ENCODE results near the gene LTBP3. TPM values are rescaled to one million over a fixed set of nuclear protein-coding genes. Genes with fewer than 3 reads are reported as not detected.
A peak's percentile ranks its signal among the peaks of the same experiment; 100 is the strongest.

The LTBP3 gene
- total and polyA plus RNA-seq, 3 experiments from 2014 or later, result 17.9 to 35.4 (median 33.2) TPM

DNA sequence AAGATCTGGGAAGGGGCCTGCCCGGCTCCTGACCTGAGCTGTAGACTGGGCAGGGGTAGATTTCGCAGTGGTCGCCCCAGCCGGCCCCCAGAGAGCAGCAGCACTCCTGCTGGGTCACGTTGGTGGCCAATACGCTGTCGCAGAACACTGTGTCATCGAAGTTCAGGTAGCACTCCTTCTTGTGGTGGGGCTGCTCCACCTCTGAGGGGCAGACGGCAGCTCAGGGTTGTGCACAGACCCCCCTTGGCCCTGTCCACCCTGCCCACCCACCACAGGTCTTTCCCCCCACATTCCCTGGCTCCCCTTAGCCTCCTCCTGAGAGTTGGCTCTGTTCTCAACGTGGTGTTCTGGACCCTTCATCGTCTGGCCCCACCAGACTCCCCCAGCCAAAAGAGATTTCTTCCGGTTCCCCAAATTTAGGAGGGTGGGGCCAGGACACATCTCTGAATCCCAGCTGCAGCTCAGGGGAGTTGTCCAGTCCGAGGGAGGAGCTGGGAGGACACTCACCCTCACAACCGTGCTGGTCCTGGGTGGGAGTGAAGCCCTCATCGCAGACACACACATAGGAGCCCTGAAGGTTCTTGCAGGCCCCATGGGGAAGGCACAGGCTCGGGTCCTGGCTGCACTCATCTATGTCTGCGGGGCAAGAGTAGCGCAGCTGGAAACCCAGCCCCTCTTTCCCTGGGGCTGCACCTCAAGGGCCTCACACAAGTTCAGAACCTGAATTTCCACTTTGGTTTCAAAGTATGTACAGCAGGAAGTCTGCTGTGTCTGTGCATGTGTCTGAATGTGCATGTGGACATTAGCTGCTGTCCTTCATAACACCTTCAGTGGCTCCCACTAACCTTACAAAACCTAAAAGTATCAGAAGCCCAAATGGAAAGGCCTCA is 16.8 kb downstream of the LTBP3 start:
- Mint-ChIP-seq H3K4me3 (peak overlapping the region; percentile 82 to 94 (median 87)), H3K27me3 (no peaks in the 10 kb centered on the region), H3K9me3 (no peaks in the 10 kb centered on the region), H3K4me1 (peaks cover 20 to 28% (median 22%) of the 10 kb centered on the region in 3 donors), H3K36me3 (peaks cover 0 to 18% (median 0%) of the 10 kb centered on the region in 3 donors), H3K27ac (peak overlapping the region; percentile 70 to 93 (median 84))
- DNase-seq, result no peak
- peaks cover 20% of the 10 kb centered on the region for H3K4me1 ChIP-seq (ENCODE audit: insufficient read depth, low read length)
- POLR2A ChIA-PET, result interaction anchor here (0.6 to 2.9 kb wide), 19 partner anchors 10 to 510 kb away, joined by 3 to 34 read pairs (median 4); partner anchors contain the start of genes EHBP1L1, FAM89B, PCNX3 and RELA
- H3K27ac ChIP-seq (ENCODE audit: low read depth, low read length), result peak overlapping the region; percentile 44
- H3K9me3 ChIP-seq (ENCODE audit: low read length), result no peaks in the 10 kb centered on the region
- H3K27me3 ChIP-seq (ENCODE audit: insufficient read depth, low read length, poor library complexity, severe bottlenecking), result no peaks in the 10 kb centered on the region
- CTCF ChIA-PET, result interaction anchor here (0.7 to 12.4 kb wide), 26 partner anchors 8 to 174 kb away, joined by 3 to 258 read pairs (median 6); partner anchors contain the start of genes EHBP1L1, FAM89B, KCNK7 and LTBP3
- H3K36me3 ChIP-seq (ENCODE audit: insufficient read depth, low read length), result no peaks in the 10 kb centered on the region
- H3K4me3 ChIP-seq (ENCODE audit: low read length), result peak overlapping the region; percentile 74

- CTCF ChIA-PET, result interaction anchor here (0.6 to 12.4 kb wide), 30 partner anchors 8 to 230 kb away, joined by 3 to 258 read pairs (median 5); partner anchors contain the start of genes EHBP1L1, FAM89B, KCNK7 and LTBP3
- Histone ChIP-seq H3K36me3 (ENCODE audit: insufficient read depth, low read length) (no peaks in the 10 kb centered on the region), H3K4me1 (ENCODE audit: insufficient read depth, low read length) (peaks cover 11% of the 10 kb centered on the region), H3K4me3 (ENCODE audit: low read length) (peak overlapping the region; percentile 74), H3K9me3 (ENCODE audit: low read length) (no peaks in the 10 kb centered on the region), H3K27me3 (ENCODE audit: insufficient read depth, low read length, poor library complexity, severe bottlenecking) (no peaks in the 10 kb centered on the region), H3K27ac (ENCODE audit: low read depth, low read length) (peak overlapping the region; percentile 44)
- Mint-ChIP-seq H3K4me1 (peaks cover 13 to 20% (median 14%) of the 10 kb centered on the region in 3 donors), H3K27ac (peak overlapping the region; percentile 78 to 93 (median 84)), H3K9me3 (no peaks in the 10 kb centered on the region), H3K27me3 (no peaks in the 10 kb centered on the region), H3K4me3 (peak overlapping the region; percentile 82 to 94 (median 87)), H3K36me3 (peaks cover 0 to 26% (median 0%) of the 10 kb centered on the region in 3 donors)
- POLR2A ChIA-PET, result interaction anchor here (0.6 to 2.9 kb wide), 21 partner anchors 11 to 511 kb away, joined by 3 to 34 read pairs (median 4); partner anchors contain the start of genes EHBP1L1, FAM89B, PCNX3 and RELA
- DNase-seq, result peak; percentile 83 to 92 (median 89)
These were observed 17.7 kb downstream of the LTBP3 start for GRCh38 chr11:65540290-65541092.

DNA sequence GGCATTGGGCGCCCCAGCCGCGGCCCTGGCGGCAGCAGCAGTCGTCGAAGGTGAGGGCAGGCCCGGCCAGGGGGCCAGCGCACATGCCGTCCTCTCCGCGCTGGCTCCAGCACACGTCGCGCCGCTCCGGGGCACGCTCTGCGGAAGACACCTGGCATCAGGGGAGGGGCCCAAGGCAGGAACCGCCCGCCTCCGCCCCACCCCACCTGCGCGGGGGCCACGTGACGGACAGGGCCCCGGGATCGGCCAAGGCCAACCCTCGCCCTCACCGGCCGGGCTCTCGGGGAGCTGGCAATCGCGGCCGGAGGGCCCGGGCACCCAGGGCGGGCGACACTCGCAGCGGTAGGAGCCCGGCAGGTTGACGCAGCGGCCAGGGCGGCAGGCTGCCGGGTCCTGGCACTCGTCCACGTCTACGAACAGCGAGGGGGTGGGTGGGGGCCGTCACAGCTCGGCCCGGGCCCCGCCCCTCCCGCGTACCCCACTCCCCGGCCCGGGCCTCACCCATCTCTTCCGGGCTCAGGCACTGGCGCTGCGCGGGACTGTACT is 18.3 kb downstream of the LTBP3 start:
- ChIA-PET CTCF (interaction anchor here (0.6 to 12.4 kb wide), 23 partner anchors 8 to 231 kb away, joined by 3 to 258 read pairs (median 7); partner anchors contain the start of genes EHBP1L1, FAM89B, KCNK7 and LTBP3), POLR2A (interaction anchor here (0.8 to 2.9 kb wide), 14 partner anchors 12 to 512 kb away, joined by 3 to 34 read pairs (median 4); partner anchors contain the start of genes EHBP1L1, FAM89B, PCNX3 and RELA)
- Histone ChIP-seq H3K27ac (ENCODE audit: low read depth, low read length) (peak overlapping the region; percentile 24), H3K4me1 (ENCODE audit: insufficient read depth, low read length) (peaks cover 10% of the 10 kb centered on the region), H3K27me3 (ENCODE audit: insufficient read depth, low read length, poor library complexity, severe bottlenecking) (no peaks in the 10 kb centered on the region), H3K36me3 (ENCODE audit: insufficient read depth, low read length) (no peaks in the 10 kb centered on the region), H3K4me3 (ENCODE audit: low read length) (peak overlapping the region; percentile 74), H3K9me3 (ENCODE audit: low read length) (no peaks in the 10 kb centered on the region)
- no peaks in the 10 kb centered on the region for H3K9me3 Mint-ChIP-seq
- H3K27me3 Mint-ChIP-seq, result no peaks in the 10 kb centered on the region
- peaks cover 11 to 16% (median 12%) of the 10 kb centered on the region in 3 donors for H3K4me1 Mint-ChIP-seq
- peak overlapping the region; percentile 82 to 94 (median 87) for H3K4me3 Mint-ChIP-seq
- peak overlapping the region in 5 of 8 donors; percentile 63 to 93 (median 81) for H3K27ac Mint-ChIP-seq
- no peak for DNase-seq
- peaks cover 0 to 30% (median under 1%) of the 10 kb centered on the region in 3 donors for H3K36me3 Mint-ChIP-seq

DNA sequence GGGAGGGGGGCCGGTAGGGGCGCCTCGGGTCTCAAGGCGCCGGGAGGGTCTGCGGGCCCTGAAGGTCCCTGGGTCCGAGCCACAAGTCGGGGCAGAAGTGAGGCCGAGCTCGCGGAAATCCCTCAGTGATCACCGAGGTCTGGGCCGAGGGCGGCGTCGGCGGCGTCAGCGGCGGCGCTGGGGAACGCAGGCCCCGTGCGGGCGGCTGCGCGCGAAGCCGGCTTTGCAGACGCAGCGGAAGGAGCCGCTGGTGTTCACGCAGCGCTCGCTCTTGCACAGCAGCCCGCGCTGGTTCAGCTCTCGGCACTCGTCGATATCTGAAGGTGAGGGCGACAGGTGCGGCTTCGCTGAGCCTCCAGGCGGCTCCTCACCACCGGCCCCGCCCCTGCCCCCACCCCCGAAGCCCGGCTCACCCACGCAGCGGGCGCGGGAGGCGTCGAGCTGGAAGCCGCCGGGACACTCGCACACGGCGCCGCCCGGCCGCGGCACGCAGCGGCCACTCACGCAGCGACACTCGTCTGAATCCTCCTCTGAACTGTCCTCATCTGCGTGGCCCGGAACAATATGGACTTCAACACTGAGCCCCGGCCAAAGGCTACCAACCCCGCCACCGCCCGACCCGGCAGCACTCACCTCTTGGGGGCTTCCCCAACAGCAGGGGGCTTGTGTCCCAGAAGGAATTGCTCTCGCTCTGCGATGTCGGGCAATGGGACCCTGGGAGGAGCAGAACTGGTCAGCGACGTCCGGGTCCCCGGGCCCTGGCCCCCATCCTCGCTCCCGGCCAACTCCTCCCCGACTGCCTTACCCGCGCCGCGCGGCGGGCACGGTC is 19.0 kb downstream of the LTBP3 start:
- POLR2A ChIA-PET, result interaction anchor here (0.9 to 2.9 kb wide), 7 partner anchors 13 to 183 kb away, joined by 3 to 34 read pairs (median 5); partner anchors contain the start of genes EHBP1L1, FAM89B and ZNRD2
- Mint-ChIP-seq H3K27ac (peak overlapping the region in 2 of 8 donors; percentile 39 to 61), H3K4me3 (no peak overlapping the region), H3K9me3 (no peaks in the 10 kb centered on the region), H3K27me3 (no peaks in the 10 kb centered on the region), H3K36me3 (peaks cover 0 to 37% (median 4%) of the 10 kb centered on the region in 3 donors), H3K4me1 (peaks cover 9 to 12% (median 12%) of the 10 kb centered on the region in 3 donors)
- DNase-seq, result no peak
- no peak overlapping the region for H3K27ac ChIP-seq (ENCODE audit: low read depth, low read length)
- CTCF ChIA-PET, result interaction anchor here (0.7 to 12.4 kb wide), 16 partner anchors 8 to 75 kb away, joined by 3 to 258 read pairs (median 20); partner anchors contain the start of genes EHBP1L1, FAM89B, KCNK7 and LTBP3
- no peaks in the 10 kb centered on the region for H3K9me3 ChIP-seq (ENCODE audit: low read length)
- peaks cover 10% of the 10 kb centered on the region for H3K4me1 ChIP-seq (ENCODE audit: insufficient read depth, low read length)
- no peaks in the 10 kb centered on the region for H3K36me3 ChIP-seq (ENCODE audit: insufficient read depth, low read length)
- H3K4me3 ChIP-seq (ENCODE audit: low read length), result no peak overlapping the region
- H3K27me3 ChIP-seq (ENCODE audit: insufficient read depth, low read length, poor library complexity, severe bottlenecking), result no peaks in the 10 kb centered on the region

DNA sequence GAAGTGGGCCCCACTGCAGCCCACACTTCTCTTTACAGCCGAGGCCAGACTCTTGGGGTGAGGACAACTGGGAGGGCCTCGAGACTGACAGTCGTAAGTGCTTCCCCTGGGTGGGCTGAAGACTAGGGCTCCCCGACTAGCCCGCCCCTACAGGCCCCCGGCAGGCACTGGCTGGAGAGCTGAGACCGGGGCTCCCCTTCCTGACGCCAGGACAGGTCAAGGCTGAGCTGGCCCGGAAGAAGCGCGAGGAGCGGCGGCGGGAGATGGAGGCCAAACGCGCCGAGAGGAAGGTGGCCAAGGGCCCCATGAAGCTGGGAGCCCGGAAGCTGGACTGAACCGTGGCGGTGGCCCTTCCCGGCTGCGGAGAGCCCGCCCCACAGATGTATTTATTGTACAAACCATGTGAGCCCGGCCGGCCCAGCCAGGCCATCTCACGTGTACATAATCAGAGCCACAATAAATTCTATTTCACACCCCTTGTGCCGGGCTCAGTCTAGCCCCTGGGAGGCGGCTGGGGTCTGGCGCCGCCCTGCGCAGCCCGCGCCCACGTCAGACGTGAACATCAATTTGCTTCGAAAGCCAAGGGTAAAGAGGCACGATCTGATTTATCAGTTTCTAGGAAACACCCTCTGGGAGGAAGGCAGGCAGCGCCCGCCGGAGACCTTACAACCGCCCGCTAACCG is 19.8 kb downstream of the LTBP3 start:
- H3K36me3 Mint-ChIP-seq, result peaks cover 0 to 37% (median 4%) of the 10 kb centered on the region in 3 donors
- H3K4me1 Mint-ChIP-seq, result peaks cover 8 to 12% (median 12%) of the 10 kb centered on the region in 3 donors
- H3K4me1 ChIP-seq (ENCODE audit: insufficient read depth, low read length), result peaks cover 10% of the 10 kb centered on the region
- H3K36me3 ChIP-seq (ENCODE audit: insufficient read depth, low read length), result no peaks in the 10 kb centered on the region
- H3K27ac ChIP-seq (ENCODE audit: low read depth, low read length), result no peak overlapping the region
- DNase-seq, result no peak
- no peaks in the 10 kb centered on the region for H3K9me3 Mint-ChIP-seq
- POLR2A ChIA-PET, result interaction anchor here (0.9 to 1.1 kb wide), 2 partner anchors 9 to 77 kb away, joined by 3 to 7 read pairs; partner anchors contain the start of gene PCNX3
- H3K27ac Mint-ChIP-seq, result peak overlapping the region in 2 of 8 donors; percentile 26 to 42
- H3K9me3 ChIP-seq (ENCODE audit: low read length), result no peaks in the 10 kb centered on the region
- no peaks in the 10 kb centered on the region for H3K27me3 ChIP-seq (ENCODE audit: insufficient read depth, low read length, poor library complexity, severe bottlenecking)
- H3K27me3 Mint-ChIP-seq, result no peaks in the 10 kb centered on the region
- no peak overlapping the region for H3K4me3 ChIP-seq (ENCODE audit: low read length)
- peak overlapping the region in 5 of 7 donors; percentile 26 to 87 (median 54) for H3K4me3 Mint-ChIP-seq
- CTCF ChIA-PET, result interaction anchor here (12.4 kb wide), 1 partner anchor 52 kb away, joined by 258 read pairs; the partner anchor contains the start of gene KCNK7

- no peaks in the 10 kb centered on the region for H3K27me3 ChIP-seq (ENCODE audit: insufficient read depth, low read length, poor library complexity, severe bottlenecking)
- Mint-ChIP-seq H3K36me3 (peaks cover 0 to 44% (median 4%) of the 10 kb centered on the region in 3 donors), H3K4me1 (peaks cover 8 to 12% (median 12%) of the 10 kb centered on the region in 3 donors), H3K4me3 (peak overlapping the region in 2 of 7 donors; percentile 24 to 42), H3K9me3 (no peaks in the 10 kb centered on the region), H3K27ac (peak overlapping the region in 6 of 8 donors; percentile 12 to 92 (median 49)), H3K27me3 (no peaks in the 10 kb centered on the region)
- H3K36me3 ChIP-seq (ENCODE audit: insufficient read depth, low read length), result peaks cover 2% of the 10 kb centered on the region
- H3K4me3 ChIP-seq (ENCODE audit: low read length), result no peak overlapping the region
- ChIA-PET POLR2A (interaction anchor here (0.5 to 1.1 kb wide), 3 partner anchors 8 to 123 kb away, joined by 3 to 7 read pairs (median 3); partner anchors contain the start of gene PCNX3), CTCF (interaction anchor here (2.2 to 12.4 kb wide), 2 partner anchors 10 to 53 kb away, joined by 7 to 258 read pairs; partner anchors contain the start of gene KCNK7)
- DNase-seq, result no peak
- peaks cover 10% of the 10 kb centered on the region for H3K4me1 ChIP-seq (ENCODE audit: insufficient read depth, low read length)
- no peaks in the 10 kb centered on the region for H3K9me3 ChIP-seq (ENCODE audit: low read length)
- H3K27ac ChIP-seq (ENCODE audit: low read depth, low read length), result no peak overlapping the region
These were observed 20.4 kb downstream of the LTBP3 start for GRCh38 chr11:65537620-65538231.

Data from CD8-positive, alpha-beta memory T cell (primary cell).